Measurements from ENCODE around the gene SHROOM4. TPM values are rescaled to one million over a fixed set of nuclear protein-coding genes. Genes with fewer than 3 reads are reported as not detected.

The SHROOM4 gene
- total RNA-seq, 1 donor from 2014 or later = 43.5 TPM

GRCh38 chrX:50635817-50636365, 178.1 kb downstream of the SHROOM4 start:
- H3K27ac ChIP-seq = no peak overlapping the region
- no peaks in the 10 kb centered on the region for H3K9me3 ChIP-seq
- TF ChIP-seq CTCF (IDR thresholded peaks at IDR 0.05) = no peak
- no peaks in the 10 kb centered on the region for H3K36me3 ChIP-seq
- DNase-seq (no peak), ATAC-seq (no peak)
- intact Hi-C loops (cut with DNase I) = no loop called here
- no peaks in the 10 kb centered on the region for H3K4me1 ChIP-seq
- no peaks in the 10 kb centered on the region for H3K27me3 ChIP-seq
- H3K4me3 ChIP-seq = no peak overlapping the region

GRCh38 chrX:50635162-50635561, 178.8 kb downstream of the SHROOM4 start:
- Histone ChIP-seq H3K27ac (no peak overlapping the region), H3K4me1 (no peaks in the 10 kb centered on the region), H3K4me3 (no peak overlapping the region), H3K36me3 (no peaks in the 10 kb centered on the region), H3K27me3 (no peaks in the 10 kb centered on the region), H3K9me3 (no peaks in the 10 kb centered on the region)
- no peak for TF ChIP-seq CTCF (IDR thresholded peaks at IDR 0.05)
- ATAC-seq (no peak), DNase-seq (no peak)
- intact Hi-C loops (cut with DNase I) = no loop called here

GRCh38 chrX:50629774-50630173, 184.2 kb downstream of the SHROOM4 start:
- no peak for ATAC-seq
- Histone ChIP-seq H3K4me1 (no peaks in the 10 kb centered on the region), H3K27ac (no peak overlapping the region), H3K9me3 (no peaks in the 10 kb centered on the region), H3K4me3 (no peak overlapping the region), H3K36me3 (no peaks in the 10 kb centered on the region), H3K27me3 (no peaks in the 10 kb centered on the region)
- TF ChIP-seq CTCF (IDR thresholded peaks at IDR 0.05) = no peak
- intact Hi-C loops (cut with DNase I) = no loop called here
- no peak for DNase-seq

- no peaks in the 10 kb centered on the region for H3K9me3 ChIP-seq
- TF ChIP-seq CTCF (IDR thresholded peaks at IDR 0.05) = no peak
Measured at GRCh38 chrX:50627696-50628095, 186.3 kb downstream of the SHROOM4 start.

GRCh38 chrX:50626432-50626831, 187.6 kb downstream of the SHROOM4 start:
- ATAC-seq = no peak
- no peaks in the 10 kb centered on the region for H3K9me3 ChIP-seq
- no peaks in the 10 kb centered on the region for H3K36me3 ChIP-seq
- TF ChIP-seq CTCF (IDR thresholded peaks at IDR 0.05) = no peak
- H3K4me3 ChIP-seq = no peak overlapping the region
- intact Hi-C loops (cut with DNase I) = no loop called here
- H3K4me1 ChIP-seq = no peaks in the 10 kb centered on the region
- no peak for DNase-seq
- no peaks in the 10 kb centered on the region for H3K27me3 ChIP-seq
- no peak overlapping the region for H3K27ac ChIP-seq

More at GRCh38 chrX:50627696-50628095, 186.3 kb downstream of the SHROOM4 start:
- Histone ChIP-seq H3K36me3 (no peaks in the 10 kb centered on the region), H3K4me3 (no peak overlapping the region), H3K27me3 (no peaks in the 10 kb centered on the region), H3K4me1 (no peaks in the 10 kb centered on the region), H3K27ac (no peak overlapping the region)
- DNase-seq (no peak), ATAC-seq (peak; percentile 12)
- intact Hi-C loops (cut with DNase I) = no loop called here

- Histone ChIP-seq H3K4me1 (no peaks in the 10 kb centered on the region), H3K4me3 (no peak overlapping the region), H3K9me3 (no peaks in the 10 kb centered on the region), H3K27ac (no peak overlapping the region), H3K36me3 (no peaks in the 10 kb centered on the region), H3K27me3 (no peaks in the 10 kb centered on the region)
- DNase-seq = no peak
- TF ChIP-seq CTCF (IDR thresholded peaks at IDR 0.05) = no peak
- no peak for ATAC-seq
- intact Hi-C loops (cut with DNase I) = no loop called here
Measured at GRCh38 chrX:50622751-50623150, 191.2 kb downstream of the SHROOM4 start.

All from upper lobe of right lung (tissue), 1 donor.